K562 treated with DMSO at 1 percent for 48 hours (cell line): ENCODE results near the gene AAMDC. TPM values are rescaled to one million over a fixed set of nuclear protein-coding genes. Genes with fewer than 3 reads are reported as not detected.

ENCODE experiments used
- total RNA-seq: library from RNA; unstranded; fragments of 300-600 nt; gene quantifications from 2 replicates; pipeline ENCODE4 v1.2.3, GENCODE V29; 2022; ENCODE audit warnings: low replicate concordance; ENCODE audit errors: extremely low read depth

The AAMDC gene
- not detected in 2 replicates for total RNA-seq

GRCh38 chr11:77820565-77821348 is at the start of gene AAMDC, which contains the start of gene RSF1:
Gene AAMDC (plus strand): TSS chr11:77821144. CDS start chr11:77842497, 21,353 bp downstream.
Gene RSF1 (minus strand): TSS chr11:77820722. CDS start chr11:77820714, 8 bp downstream.

Other genes with a start within 250 kb of the AAMDC start
- not detected in 2 replicates for gene AQP11, start 231.2 kb upstream of the AAMDC start, total RNA-seq
- not detected in 2 replicates for gene CLNS1A, start 183.3 kb upstream of the AAMDC start, total RNA-seq
- not detected in 2 replicates for gene RSF1, start 422 bp upstream of the AAMDC start, total RNA-seq
- gene INTS4, start 173.5 kb downstream of the AAMDC start, total RNA-seq: not detected in 2 replicates
- not detected in 2 replicates for gene KCTD14, start 202.1 kb downstream of the AAMDC start, total RNA-seq
- gene THRSP, start 242.7 kb downstream of the AAMDC start, total RNA-seq: not detected in 2 replicates